HG02763 (cell line): ENCODE measurements around the gene KCNK10.

Source experiments
- ATAC-seq: cut with Tn5 transposase; IDR thresholded peaks from one replicate; pipeline ENCODE4 v1.9.1; 2021; ENCODE audit warnings: mild to moderate bottlenecking, moderate library complexity; ENCODE audit not compliant: unreplicated experiment

The KCNK10 gene

GRCh38 chr14:88189417-88190191, 133.5 kb downstream of the KCNK10 start:
- peak; percentile 83 for ATAC-seq

- ATAC-seq: peak; percentile 47
Observed at GRCh38 chr14:88188745-88189416, 134.2 kb downstream of the KCNK10 start.

GRCh38 chr14:88185843-88186242, 137.2 kb downstream of the KCNK10 start:
- no peak for ATAC-seq

- no peak for ATAC-seq
Observed at GRCh38 chr14:88184956-88185355, 138.1 kb downstream of the KCNK10 start.

- ATAC-seq: no peak
Observed at GRCh38 chr14:88181072-88181471, 142.0 kb downstream of the KCNK10 start.

GRCh38 chr14:88179716-88180115, 143.4 kb downstream of the KCNK10 start:
- ATAC-seq: no peak

- ATAC-seq: no peak
Observed at GRCh38 chr14:88170333-88170732, 152.7 kb downstream of the KCNK10 start.

GRCh38 chr14:88168498-88169165, 154.4 kb downstream of the KCNK10 start:
- ATAC-seq: peak; percentile 73

GRCh38 chr14:88168025-88168424, 155.0 kb downstream of the KCNK10 start:
- ATAC-seq: no peak

- no peak for ATAC-seq
Observed at GRCh38 chr14:88166616-88167015, 156.5 kb downstream of the KCNK10 start.

- no peak for ATAC-seq
Observed at GRCh38 chr14:88164906-88165534, 158.0 kb downstream of the KCNK10 start.

GRCh38 chr14:88163731-88164255, 159.3 kb downstream of the KCNK10 start:
- ATAC-seq: no peak

- no peak for ATAC-seq
Observed at GRCh38 chr14:88156127-88156526, 166.9 kb downstream of the KCNK10 start.

- no peak for ATAC-seq
Observed at GRCh38 chr14:88154926-88155325, 168.1 kb downstream of the KCNK10 start.

GRCh38 chr14:88154321-88154720, 168.7 kb downstream of the KCNK10 start:
- ATAC-seq: no peak

- no peak for ATAC-seq
Observed at GRCh38 chr14:88146881-88147649, 176.0 kb downstream of the KCNK10 start.

- no peak for ATAC-seq
Observed at GRCh38 chr14:88143810-88144209, 179.3 kb downstream of the KCNK10 start.

GRCh38 chr14:88142997-88143396, 180.1 kb downstream of the KCNK10 start:
- no peak for ATAC-seq

GRCh38 chr14:88140874-88141273, 182.2 kb downstream of the KCNK10 start:
- no peak for ATAC-seq

GRCh38 chr14:88137327-88137726, 185.7 kb downstream of the KCNK10 start:
- no peak for ATAC-seq
